GM21737 (cell line): ENCODE results near the gene TSPAN16.

Source experiments
- ATAC-seq: cut with Tn5 transposase; IDR thresholded peaks from one replicate; pipeline ENCODE4 v1.9.1; 2021; ENCODE audit warnings: mild to moderate bottlenecking, moderate library complexity; ENCODE audit not compliant: unreplicated experiment

Gene TSPAN16

DNA sequence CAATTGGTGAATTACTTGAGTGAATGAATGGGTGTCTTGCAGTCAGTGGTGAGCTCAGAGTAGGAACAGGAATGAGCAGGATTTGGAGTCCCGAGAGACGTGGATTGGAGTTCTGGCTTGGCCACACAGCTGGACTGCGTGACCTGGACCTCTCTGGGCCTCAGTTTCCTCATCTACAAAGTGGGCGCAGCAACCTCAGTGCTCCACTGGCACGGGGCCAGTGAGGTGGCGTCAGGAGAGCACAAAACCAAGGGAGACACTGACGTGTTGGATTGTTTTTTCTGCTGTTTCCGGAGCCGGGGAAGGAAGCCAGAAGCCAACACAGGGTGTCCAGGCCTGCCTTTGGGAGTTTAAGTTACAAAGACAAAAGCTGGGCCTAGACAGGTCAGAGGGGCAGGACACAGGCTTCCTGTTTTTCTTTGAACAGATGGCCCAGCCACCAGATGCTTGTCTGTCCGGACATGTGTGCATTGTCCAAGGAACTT lies 27.1 kb upstream of the TSPAN16 start:
- no peak for ATAC-seq

DNA sequence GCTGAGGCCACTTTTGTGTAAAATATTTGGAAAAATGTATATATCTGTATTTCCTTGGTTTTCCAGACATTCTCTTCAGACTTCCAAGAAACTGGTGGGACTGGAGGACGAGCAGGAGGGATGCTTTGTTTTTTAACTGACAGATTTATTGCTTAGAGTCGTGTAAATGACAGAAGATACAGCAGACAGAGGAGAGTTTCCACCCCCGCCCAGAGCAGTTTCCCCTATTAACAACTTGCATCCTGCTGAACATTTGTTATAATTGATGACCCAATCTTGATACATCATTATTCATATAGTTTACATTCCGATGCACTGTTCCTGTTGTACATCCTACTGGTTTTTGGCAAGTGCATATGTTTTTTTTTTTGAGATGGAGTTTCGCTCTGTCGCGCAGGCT lies 26.6 kb upstream of the TSPAN16 start:
- ATAC-seq = no peak

DNA sequence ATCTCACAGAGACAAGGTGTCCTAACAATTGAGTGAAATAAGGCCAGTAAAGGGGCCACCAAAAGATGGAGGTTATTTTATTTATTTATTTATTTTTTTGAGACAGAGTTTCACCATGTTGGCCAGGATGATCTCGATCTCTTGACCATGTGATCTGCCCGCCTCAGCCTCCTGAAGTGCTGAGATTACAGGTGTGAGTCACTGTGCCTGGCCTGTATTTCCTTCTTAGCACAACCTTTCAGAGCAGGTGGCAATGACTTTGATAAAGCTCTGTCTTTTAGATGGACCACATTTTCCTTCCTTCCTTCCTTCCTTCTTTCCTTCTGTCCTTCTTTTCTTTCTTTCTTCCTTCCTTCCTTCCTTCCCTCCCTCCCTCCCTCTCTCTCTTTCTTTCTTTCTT lies 22.7 kb upstream of the TSPAN16 start:
- no peak for ATAC-seq

DNA sequence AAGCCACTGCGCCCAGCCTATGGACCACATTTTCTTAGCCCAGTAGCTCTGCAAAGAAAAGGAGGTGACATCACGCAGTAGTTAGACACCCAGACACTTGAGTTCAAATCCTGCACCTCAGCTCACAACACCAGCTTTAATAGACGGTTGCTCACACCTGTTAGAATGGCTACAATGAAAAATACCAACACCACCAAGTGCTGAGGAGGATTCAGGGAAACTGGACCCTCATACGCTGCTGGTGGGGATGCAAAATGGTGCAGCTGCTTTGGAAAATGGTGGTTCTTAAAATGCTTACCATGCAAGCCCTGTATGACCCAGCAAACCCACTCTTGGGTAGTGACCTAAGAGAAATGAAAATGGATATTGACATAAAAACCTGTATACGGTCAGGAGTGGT lies 22.0 kb upstream of the TSPAN16 start:
- no peak for ATAC-seq

DNA sequence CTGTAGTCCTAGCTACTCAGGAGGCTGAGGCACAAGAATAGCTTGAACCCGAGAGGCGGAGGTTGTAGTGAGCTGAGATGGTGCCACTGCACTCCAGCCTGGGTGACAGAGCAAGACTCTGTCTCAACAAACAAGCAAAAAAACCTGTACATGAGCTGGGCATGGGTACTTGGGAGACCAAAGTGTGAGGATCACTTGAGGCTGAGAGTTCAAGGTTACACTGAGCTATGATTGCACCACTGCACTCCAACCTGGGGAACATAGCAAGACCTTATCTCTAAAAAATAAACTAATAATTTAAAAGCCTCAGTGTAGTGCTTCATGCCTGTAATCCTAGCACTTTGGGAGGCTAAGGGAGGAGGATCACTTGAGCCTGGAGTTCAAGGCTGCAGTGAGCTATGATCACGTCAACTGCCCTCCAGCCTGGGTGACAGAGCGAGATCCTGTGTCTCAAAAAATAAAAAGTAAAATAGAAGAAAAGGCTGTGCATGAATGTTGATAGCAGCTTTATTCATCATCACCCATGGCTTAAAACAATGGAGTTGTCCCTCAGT lies 21.4 kb upstream of the TSPAN16 start:
- ATAC-seq = no peak

DNA sequence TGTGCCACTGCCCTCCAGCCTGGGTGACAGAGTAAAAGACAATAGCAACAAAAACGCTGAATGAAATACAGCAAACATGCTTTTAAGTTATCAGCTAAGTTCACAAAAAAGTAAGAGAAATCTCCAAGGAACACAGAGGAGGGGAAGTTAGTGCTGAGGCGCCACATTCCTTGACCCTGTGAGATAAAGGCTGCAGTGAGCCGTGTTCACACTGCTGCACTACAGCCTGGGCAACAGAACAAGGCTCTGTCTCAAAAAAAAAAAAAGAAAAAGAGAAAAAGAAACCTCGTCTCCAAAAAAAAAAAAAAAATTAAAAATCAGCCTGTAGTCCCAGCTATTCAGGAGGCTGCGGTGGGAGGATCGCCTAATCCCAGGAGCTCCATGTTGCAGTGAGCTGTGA lies 17.3 kb upstream of the TSPAN16 start:
- no peak for ATAC-seq

DNA sequence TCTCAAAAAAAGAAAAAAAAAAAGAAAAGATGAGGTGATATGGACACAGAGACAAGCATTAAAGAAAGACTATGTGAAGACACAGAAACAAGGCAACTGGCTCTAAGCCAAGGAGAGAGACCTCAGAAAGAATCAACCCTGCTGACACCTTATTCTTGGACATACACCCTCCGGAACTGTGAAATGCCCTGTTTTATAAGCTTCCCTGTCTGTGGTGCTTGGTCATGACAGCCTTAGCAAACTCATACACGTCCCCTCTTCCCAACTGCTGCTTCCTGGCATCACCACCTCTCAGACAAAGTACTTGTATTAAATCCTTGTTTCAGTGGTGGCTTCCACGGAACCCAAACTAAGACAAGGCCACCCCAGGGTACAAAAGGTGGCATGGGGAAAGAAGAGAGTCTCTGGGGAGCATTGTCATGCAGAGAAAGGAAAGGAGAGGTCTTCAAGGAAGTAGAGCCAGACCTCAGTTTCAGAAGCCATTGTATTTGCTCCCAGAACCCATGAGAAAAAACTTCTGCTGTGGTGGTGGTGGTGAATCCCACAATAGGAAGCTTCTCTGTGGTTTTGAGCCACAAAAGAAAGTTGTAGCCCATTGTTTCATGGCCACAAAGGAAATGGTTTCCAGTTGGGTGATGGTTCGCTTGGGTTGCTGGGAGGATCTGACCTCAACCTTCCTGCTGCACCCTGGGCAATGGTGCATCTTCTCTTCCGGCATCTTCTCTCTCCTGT lies 16.3 kb upstream of the TSPAN16 start:
- no peak for ATAC-seq

DNA sequence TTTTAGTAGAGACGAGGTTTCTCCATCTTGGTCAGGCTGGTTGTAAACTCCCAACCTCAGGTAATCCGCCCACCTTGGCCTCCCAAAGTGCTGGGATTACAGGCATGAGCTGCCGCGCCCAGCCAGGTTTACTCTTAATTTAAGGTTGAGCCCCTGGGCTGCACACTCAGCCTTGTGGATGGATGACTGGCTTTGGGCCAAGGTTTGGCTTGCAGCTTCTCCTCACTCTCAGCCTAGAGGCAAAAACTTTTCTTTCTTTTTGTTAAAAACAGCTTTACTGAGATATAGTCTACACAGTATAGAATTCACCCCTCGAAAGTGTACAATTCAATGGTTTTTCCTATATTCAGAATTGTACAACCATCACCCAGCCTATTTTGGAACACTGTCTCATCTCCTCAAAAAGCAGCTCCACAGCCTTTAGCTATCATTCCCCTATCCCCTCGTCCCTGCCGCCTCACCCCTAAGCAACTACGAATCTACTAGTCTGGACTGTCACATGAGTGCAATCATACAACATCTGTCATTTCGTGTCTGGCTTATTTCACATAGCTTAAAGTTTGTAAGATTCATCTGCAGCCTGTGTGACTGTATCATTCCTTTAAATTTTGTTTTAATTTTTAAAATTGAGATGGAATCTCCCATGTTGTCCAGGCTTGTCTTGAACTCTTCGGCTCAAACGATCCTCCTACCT lies 14.5 kb upstream of the TSPAN16 start:
- ATAC-seq = no peak

DNA sequence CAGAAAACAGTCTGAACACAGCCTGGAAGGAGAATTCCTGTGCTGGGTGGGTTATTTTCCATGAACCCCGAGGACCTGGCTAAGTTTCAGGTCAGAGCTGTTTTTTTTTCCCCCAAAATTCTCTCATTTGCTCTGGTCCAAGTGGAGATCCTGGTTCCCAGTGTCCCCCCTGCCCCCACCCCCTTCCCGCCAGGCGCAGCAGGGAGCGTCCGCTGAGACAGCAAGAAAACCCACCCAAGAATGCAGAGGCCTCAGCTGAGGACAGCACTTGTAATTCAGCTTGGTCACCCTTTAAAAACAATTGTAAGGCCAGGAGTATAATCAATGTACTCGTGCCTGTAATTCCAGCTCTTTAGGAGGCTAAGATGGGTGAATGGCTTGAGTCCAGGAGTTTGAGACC lies 11.4 kb upstream of the TSPAN16 start:
- no peak for ATAC-seq

DNA sequence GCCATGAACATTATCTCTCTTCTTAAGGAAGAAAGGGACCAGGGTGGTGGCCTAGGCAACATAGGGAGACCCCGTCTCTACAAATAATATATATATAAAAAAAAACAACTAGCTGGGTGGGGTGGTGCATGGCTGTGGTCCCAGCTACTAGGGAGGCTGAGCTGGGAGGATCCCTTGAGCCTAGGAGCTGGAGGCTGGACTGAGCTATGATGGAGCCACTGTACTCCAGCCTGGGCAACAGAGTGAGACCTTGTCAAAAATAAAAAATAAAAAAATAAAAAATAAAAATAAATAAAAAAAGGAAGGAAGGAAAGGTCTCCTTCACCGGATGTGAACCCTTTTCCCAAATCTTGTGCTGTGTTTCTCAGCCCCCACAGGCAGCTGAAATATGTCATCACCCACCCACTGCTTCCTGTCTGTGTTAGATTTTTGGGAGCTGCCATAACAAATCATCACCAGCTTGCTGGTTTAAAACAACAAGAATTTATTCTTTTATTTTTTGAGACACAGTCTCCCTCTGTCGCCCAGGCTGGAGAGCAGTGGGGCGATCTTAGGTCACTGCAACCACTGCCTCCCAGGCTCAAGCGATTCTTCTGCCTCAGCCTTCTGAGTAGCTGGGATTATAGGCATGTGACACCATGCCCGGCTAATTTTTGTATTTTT lies 9.5 kb upstream of the TSPAN16 start:
- no peak for ATAC-seq

DNA sequence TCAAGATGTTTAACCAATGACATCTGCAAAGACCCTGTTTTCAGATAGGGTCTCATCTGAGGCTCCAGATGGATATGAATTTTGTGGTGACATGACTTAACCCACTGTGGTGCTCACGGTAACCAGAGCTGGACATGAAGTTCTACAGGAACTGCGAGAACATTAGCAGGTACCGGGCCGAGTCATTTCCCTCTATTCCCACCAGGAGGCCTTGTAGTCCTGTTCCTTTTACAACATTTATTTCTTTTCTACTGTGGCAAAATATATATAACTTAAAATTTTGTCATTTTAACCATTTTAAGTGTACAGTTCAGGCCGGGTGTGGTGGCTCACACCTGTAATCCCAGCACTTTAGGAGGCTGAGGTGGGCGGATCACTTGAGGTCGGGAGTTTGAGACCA lies 7.6 kb upstream of the TSPAN16 start:
- ATAC-seq = no peak

DNA sequence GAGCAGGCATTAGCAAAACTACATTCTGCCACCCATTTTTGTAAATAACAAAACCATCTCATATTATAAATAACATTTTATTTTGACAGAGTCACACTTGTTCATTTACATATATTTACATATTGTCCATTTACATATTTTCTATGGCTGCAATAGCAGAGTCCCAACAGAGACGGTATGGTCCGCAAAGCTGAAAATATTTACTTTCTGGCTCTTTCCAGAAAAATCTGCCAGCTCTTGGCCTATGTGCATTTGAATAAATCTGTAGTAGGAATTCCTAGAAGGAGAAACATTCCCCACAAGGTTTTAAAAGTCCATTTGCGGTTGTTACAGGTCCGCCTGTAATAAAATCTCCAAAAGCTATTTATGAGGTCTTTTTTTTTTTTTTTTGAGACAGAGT lies 5.7 kb upstream of the TSPAN16 start:
- ATAC-seq = no peak

DNA sequence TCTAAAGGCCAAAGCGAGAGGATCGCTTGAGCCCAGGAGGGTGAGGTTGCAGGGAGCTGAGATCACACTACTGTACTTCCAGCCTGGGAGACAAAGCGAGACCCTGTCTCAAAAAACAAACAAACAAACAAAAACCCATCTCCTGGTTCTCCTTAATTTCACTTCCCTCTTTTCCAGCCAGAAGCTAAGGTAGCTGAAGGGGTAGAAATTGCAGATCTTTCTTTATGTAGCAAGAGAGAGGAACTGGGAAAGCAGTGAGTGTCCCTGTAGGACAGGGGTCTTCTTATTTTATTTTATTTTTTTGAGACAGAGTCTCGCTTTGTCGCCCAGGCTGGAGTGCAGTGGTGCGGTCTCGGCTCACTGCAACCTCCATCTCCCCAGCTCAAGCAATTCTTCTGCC lies 4.5 kb upstream of the TSPAN16 start:
- ATAC-seq = no peak

DNA sequence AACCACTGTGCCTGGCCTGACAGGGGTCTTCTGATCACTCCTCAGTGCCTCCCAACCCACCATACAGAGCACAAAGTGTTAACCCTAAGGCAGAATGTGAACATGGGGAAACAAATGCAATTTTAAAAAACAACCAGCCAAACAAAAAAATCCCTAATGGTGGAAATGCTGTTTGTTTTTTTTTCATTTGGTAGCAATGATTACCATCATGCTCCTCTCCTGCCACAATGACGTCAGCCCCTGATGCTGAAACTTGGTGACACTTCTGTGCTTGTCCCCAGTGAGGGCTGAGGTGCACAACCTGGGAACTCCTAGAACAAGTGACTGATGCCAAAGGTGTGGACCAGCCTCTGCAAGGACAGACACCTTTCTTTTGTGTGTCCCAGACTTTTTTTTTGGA lies 4.0 kb upstream of the TSPAN16 start:
- no peak for ATAC-seq

DNA sequence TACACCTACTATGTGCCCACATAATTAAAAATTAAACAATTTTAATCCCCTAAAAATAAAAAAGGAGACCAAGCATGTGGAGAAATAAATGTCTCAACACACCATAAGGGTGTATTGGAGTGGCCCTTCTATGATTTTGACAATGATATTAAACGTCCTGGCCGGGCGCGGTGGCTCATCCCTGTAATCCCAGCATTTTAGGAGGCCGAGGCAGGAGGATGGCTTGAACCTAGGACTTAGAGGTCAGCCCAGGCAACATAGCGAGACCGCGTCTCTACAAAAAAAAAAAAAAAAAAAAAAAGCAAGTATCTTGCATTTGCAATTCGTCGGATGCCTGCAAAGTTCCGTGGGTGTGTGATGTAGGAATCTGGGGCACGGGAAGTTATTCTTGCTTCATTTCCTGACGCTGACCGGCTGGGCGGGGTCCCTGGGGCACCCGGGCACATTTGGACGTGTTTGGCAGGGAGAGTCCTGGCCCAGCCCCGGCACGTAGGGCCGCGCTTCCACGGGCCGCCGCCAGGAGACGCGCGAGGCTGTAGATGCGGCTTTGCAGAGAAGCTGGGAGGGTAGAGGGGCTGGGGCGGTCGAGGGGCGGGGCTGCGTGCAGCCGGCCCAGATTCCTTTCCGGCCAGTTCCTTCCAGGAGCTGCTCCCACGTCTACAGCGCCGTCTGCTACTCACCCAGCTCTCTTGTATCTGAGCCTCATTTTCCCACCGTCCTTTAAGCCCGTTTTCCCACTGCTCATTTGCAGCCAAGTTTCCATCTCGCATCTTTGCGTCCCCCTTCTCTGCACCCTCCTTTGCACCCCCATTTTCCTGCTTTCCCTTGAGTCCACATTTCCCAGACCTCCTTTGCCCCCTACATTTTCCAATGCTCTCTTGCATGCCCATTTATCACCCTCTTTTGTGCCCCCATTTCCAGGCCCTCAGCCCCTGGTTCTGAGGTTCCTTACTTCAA lies 2.2 kb upstream of the TSPAN16 start:
- ATAC-seq = peak; percentile 69

DNA sequence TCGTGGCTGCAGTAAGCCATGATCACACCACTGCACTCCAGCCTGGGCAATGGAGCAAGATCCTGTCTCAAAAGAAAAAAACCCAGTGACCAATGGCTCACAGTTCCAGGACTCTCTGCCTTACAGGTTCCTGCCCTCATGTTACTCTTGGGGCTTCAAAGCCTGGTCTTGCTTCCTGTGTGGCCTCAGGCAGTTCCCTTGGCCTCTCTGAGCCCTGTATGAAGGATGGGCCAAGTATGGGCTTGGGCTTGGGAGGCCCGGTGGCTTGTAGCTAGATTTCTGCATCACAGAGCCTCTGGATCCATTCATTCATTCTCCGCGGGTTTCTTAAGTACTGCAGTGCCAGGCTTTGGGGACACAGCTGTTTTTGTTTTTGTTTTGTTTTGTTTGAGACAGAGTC lies 780 bp upstream of the TSPAN16 start:
- ATAC-seq = no peak

DNA sequence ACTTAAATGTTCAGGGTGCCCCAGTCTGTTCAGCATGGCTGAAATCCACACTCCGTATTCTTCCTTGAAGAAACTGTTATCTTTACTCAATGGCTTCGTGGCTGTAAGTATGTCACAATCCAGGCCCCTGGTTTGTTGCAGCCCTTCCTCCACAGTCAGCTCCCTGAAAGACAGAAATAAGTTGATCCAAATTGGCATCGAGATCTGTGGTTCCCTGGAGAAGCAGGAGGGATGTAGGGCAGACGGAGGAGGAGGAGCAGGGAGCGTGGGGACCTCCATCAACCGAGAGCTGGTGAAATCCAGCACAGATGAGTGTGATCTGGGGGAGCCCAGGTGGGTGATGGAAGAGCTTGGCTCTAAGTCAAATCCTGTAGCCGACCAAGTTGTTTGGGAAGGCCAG lies 304 bp downstream of the TSPAN16 start:
- ATAC-seq = no peak

DNA sequence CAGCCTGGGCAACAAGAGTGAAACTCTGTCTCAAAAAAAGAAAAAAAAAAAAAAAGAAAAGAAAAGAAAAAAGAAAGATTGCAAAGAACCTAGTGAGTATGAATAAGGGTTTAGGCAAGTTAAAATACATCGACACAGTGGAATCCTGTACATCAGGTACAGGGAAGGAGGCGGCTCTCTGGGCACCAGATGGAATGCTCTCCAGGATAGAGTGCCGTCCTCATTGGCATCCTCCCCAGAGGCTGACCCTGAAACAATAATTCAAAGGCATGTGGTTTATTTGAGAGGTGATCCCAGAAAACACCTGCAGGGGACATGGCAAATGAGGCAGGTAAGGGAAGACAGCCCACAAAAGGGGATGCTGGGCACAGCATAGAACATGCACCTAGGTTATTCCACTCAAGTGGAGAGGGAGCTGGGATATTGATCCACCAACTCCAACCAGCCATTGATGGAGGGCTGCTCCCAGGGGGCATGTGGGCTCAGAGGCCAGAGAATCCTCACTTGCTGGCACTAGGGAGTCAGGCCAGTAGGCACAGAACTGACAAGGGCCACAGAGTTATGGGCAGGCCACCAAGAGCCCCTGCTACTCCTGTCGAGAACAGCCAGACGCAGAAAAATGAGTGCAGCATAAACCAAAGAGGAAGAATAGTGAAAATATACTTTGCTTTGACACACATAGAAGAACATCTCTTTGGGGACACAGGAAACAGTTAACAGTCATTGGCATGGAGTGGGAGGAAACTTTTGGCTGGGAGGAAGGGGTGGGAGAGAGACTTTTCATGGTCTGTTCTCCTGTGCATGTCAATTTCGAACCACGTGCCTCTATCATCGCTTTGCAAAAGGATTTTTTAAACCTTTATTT lies 4.2 kb downstream of the TSPAN16 start:
- ATAC-seq = no peak

DNA sequence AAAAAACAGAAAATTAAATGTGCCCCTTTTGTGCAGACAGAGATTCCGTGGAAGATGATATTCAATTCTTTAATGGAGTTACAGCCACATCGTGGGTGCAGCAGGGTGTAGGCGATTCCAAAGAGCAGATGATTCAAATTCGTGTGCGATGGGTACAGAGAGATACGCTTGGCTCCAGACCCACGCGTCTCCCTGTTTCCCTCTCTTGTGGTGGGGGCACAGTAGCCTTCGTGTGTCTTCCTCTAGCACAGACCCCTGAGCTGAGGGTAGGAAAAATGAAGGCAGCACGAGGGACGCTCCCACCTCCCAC lies 4.8 kb downstream of the TSPAN16 start:
- no peak for ATAC-seq

DNA sequence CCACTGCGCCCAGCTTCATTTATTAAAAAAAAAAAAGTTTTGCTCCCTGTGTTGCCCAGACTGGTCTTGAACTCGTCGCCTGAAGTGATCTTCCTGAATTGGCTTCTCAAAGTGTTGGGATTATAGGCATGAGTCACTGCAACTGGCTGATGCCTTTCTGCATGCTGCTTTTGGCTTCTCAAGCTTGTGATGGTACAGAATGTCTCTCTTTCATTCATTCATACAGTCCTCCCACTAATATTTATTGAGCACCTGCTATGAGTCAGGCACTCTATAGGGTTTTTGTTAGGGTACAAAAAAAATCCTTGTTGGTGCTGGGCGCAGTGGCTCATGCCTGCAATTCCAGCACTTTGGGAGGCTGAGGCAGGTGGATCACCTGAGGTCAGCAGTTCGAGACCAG lies 9.0 kb downstream of the TSPAN16 start:
- no peak for ATAC-seq
